Esophagus squamous epithelium (tissue), 5 donors: ENCODE results near the gene NXN. TPM values are rescaled to one million over a fixed set of nuclear protein-coding genes. Genes with fewer than 3 reads are reported as not detected.
"Not testable (repeated sequence)": the region's sequence is repeated elsewhere in the genome, so short reads cannot be mapped to it uniquely, and the experiment has no call there.

ENCODE experiments used
- DNase-seq: peaks from one replicate; lab custom pipeline; 2025; lab: John Stamatoyannopoulos, UW
- H3K27ac ChIP-seq, 4 donors: fragments of 200-600 bp; sonication (generic); one replicate each; pipeline ENCODE4 v1.5.1; 2016 to 2019; ENCODE audit warnings: mild to moderate bottlenecking in 1 of 4
- H3K27me3 ChIP-seq, 4 donors: fragments of 200-600 bp; sonication (generic); 1 replicate in 3 of 4; 2 replicates in 1 of 4; pipeline versions ENCODE4 v1.5.1 to v1.6.0; 2017 to 2021; ENCODE audit warnings: antibody characterized with exemption in 1 of 4
- H3K36me3 ChIP-seq, 3 donors: fragments of 200-600 bp; sonication (generic); one replicate each; pipeline ENCODE4 v1.5.1; 2016 to 2019
- H3K4me1 ChIP-seq, 3 donors: fragments of 200-600 bp; sonication (generic); one replicate each; pipeline ENCODE4 v1.5.1; 2017 to 2019
- H3K4me3 ChIP-seq, 4 donors: fragments of 200-600 bp; sonication (generic); 1 replicate in 3 of 4; 2 replicates in 1 of 4; pipeline ENCODE4 v1.5.1; 2016 to 2019; ENCODE audit warnings: mild to moderate bottlenecking in 2 of 4, moderate library complexity in 1 of 4
- H3K9me3 ChIP-seq, 3 donors: fragments of 200-600 bp; sonication (generic); one replicate each; pipeline ENCODE4 v1.5.1; 2016 to 2019
- CTCF ChIP-seq, 6 experiments: fragments of 450-650 bp in 4 of 6; fragments of 200-600 bp in 2 of 6; sonication (generic) in 2 of 6; IDR thresholded peaks; one replicate each; pipeline ENCODE4 v1.5.1; 2016 to 2019; ENCODE audit warnings: antibody characterized with exemption in 6 of 6, mild to moderate bottlenecking in 4 of 6, moderate library complexity in 4 of 6
- POLR2A ChIP-seq, 4 donors: fragments of 450-650 bp; IDR thresholded peaks; one replicate each; pipeline ENCODE4 v1.6.1; 2017; ENCODE audit warnings: antibody characterized with exemption in 4 of 4, mild to moderate bottlenecking in 4 of 4, moderate library complexity in 3 of 4
- WGBS, 2 donors: methylation state at CpG; one replicate each; pipeline ENCODE4 v1.1.5; 2018; 5-methylcytosine and 5-hydroxymethylcytosine counted together
- intact Hi-C: fragments of 100-400 bp; cut with DNase I; formaldehyde crosslinking; loops from one replicate; pipeline ENCODE4 v1.15.0; 2022
- total RNA-seq, 4 donors: library from RNA; depleted of rRNA; stranded (reverse); fragments of >200 nt; gene quantifications; one replicate each; pipeline ENCODE4 v1.1.0, GENCODE V29; 2016
- donor health status: DM: yes; HTN: yes; CAD: no.

The NXN gene
- total RNA-seq, 4 donors from 2014 or later, result 19.5 to 34.9 (median 28.7) TPM

- intact Hi-C loops, result loop anchor here (10.0 kb wide), 1 partner anchor 83 kb away; no protein-coding TSS in a partner anchor
- WGBS, 2 donors, result 47 to 57% methylated on average over 6 to 8 of the region's 9 CpGs
- Histone ChIP-seq H3K27ac (peak overlapping the region in 3 of 4 donors; percentile 50 to 95 (median 63)), H3K27me3 (no peaks in the 10 kb centered on the region), H3K36me3 (peaks cover 0 to 49% (median 12%) of the 10 kb centered on the region in 3 donors), H3K9me3 (no peaks in the 10 kb centered on the region), H3K4me3 (no peak overlapping the region), H3K4me1 (peaks cover 14 to 80% (median 14%) of the 10 kb centered on the region in 3 donors)
- no peak for DNase-seq
- no peak for TF ChIP-seq POLR2A (IDR thresholded peaks at IDR 0.05)
- TF ChIP-seq CTCF (IDR thresholded peaks at IDR 0.05), result no peak
Observed at GRCh38 chr17:792277-792676, 187.3 kb downstream of the NXN start.

GRCh38 chr17:791829-792228 is 187.7 kb downstream of the NXN start:
- Histone ChIP-seq H3K27me3 (no peaks in the 10 kb centered on the region), H3K27ac (peak overlapping the region; percentile 47 to 95 (median 57)), H3K9me3 (no peaks in the 10 kb centered on the region), H3K36me3 (peaks cover 0 to 50% (median 12%) of the 10 kb centered on the region in 3 donors), H3K4me1 (peaks cover 14 to 80% (median 14%) of the 10 kb centered on the region in 3 donors), H3K4me3 (no peak overlapping the region)
- no peak for TF ChIP-seq POLR2A (IDR thresholded peaks at IDR 0.05)
- TF ChIP-seq CTCF (IDR thresholded peaks at IDR 0.05), result no peak
- no peak for DNase-seq
- 79 to 81% methylated on average over 17 to 18 of the region's 19 CpGs for WGBS, 2 donors
- intact Hi-C loops, result loop anchor here (10.0 kb wide), 1 partner anchor 83 kb away; no protein-coding TSS in a partner anchor

- H3K36me3 ChIP-seq, result peaks cover 0 to 60% (median 12%) of the 10 kb centered on the region in 3 donors
- 52 to 88% methylated on average over 9 to 10 of the region's 12 CpGs for WGBS, 2 donors
- not testable (repeated sequence) for H3K9me3 ChIP-seq, DNase-seq, H3K27me3 ChIP-seq, H3K4me3 ChIP-seq
- peaks cover 14 to 83% (median 14%) of the 10 kb centered on the region in 3 donors for H3K4me1 ChIP-seq
- H3K27ac ChIP-seq, result peak overlapping the region; percentile 47 to 95 (median 57)
- intact Hi-C loops, result loop anchor here (10.0 kb wide), 1 partner anchor 84 kb away; no protein-coding TSS in a partner anchor
Observed at GRCh38 chr17:790874-791247, 188.7 kb downstream of the NXN start.

GRCh38 chr17:789931-790873 is 189.4 kb downstream of the NXN start:
- Histone ChIP-seq H3K4me3 (peak overlapping the region in 3 of 4 donors; percentile 9 to 16 (median 15)), H3K27ac (peak overlapping the region; percentile 85 to 95 (median 87)), H3K4me1 (peaks cover 13 to 77% (median 14%) of the 10 kb centered on the region in 3 donors), H3K36me3 (peaks cover 0 to 60% (median 12%) of the 10 kb centered on the region in 3 donors)
- intact Hi-C loops, result loop anchor here (10.0 kb wide), 1 partner anchor 85 kb away; no protein-coding TSS in a partner anchor
- WGBS, 2 donors, result 33 to 54% methylated on average over 17 of the region's 38 CpGs
- DNase-seq, H3K9me3 ChIP-seq, H3K27me3 ChIP-seq: not testable (repeated sequence)

GRCh38 chr17:789160-789840 is 190.3 kb downstream of the NXN start:
- intact Hi-C loops, result no loop called here
- peak overlapping the region; percentile 85 to 95 (median 87) for H3K27ac ChIP-seq
- 49 to 50% methylated on average over 14 of the region's 14 CpGs for WGBS, 2 donors
- DNase-seq, result no peak
- H3K36me3 ChIP-seq, result peaks cover 0 to 60% (median 12%) of the 10 kb centered on the region in 3 donors
- no peaks in the 10 kb centered on the region for H3K27me3 ChIP-seq
- H3K9me3 ChIP-seq, result no peaks in the 10 kb centered on the region
- H3K4me3 ChIP-seq, result peak overlapping the region in 2 of 4 donors; percentile 9 to 16
- H3K4me1 ChIP-seq, result peaks cover 5 to 75% (median 7%) of the 10 kb centered on the region in 3 donors
- TF ChIP-seq POLR2A (IDR thresholded peaks at IDR 0.05), result no peak
- TF ChIP-seq CTCF (IDR thresholded peaks at IDR 0.05), result no peak
